Stomach (tissue), 9 donors: Measurements from ENCODE around the gene WFDC1. TPM values are rescaled to one million over a fixed set of nuclear protein-coding genes. Genes with fewer than 3 reads are reported as not detected.

ENCODE experiments used
- DNase-seq, 2 donors: peaks; one replicate each; pipeline versions ENCODE4 v3.0.0 to v3.0.0-alpha.2; 2013 to 2019
- H3K27ac ChIP-seq, 5 donors: fragments of 200-600 bp in 4 of 5; sonication (generic) in 4 of 5; one replicate each; pipeline ENCODE4 v1.5.1; 2013 to 2019; ENCODE audit warnings: mild to moderate bottlenecking in 1 of 5, moderate library complexity in 1 of 5
- H3K27me3 ChIP-seq, 3 donors: fragments of 200-600 bp; sonication (generic); one replicate each; pipeline ENCODE4 v1.5.1; 2017 to 2019; ENCODE audit warnings: mixed run types in 1 of 3
- H3K36me3 ChIP-seq, 4 donors: fragments of 200-600 bp; sonication (generic); 1 replicate in 3 of 4; 2 replicates in 1 of 4; pipeline ENCODE4 v1.5.1; 2016 to 2019
- H3K4me1 ChIP-seq, 4 donors: fragments of 200-600 bp; sonication (generic); one replicate each; pipeline ENCODE4 v1.5.1; 2016 to 2019
- H3K4me3 ChIP-seq, 4 donors: fragments of 200-600 bp; sonication (generic) in 3 of 4; one replicate each; pipeline ENCODE4 v1.5.1; 2016 to 2019; ENCODE audit warnings: mild to moderate bottlenecking in 1 of 4
- H3K9me3 ChIP-seq, 4 donors: fragments of 200-600 bp; sonication (generic); one replicate each; pipeline ENCODE4 v1.5.1; 2016 to 2019
- CTCF ChIP-seq, 7 experiments: fragments of 450-650 bp in 4 of 7; fragments of 200-600 bp in 3 of 7; sonication (generic) in 3 of 7; IDR thresholded peaks; one replicate each; pipeline ENCODE4 v1.5.1; 2016 to 2019; ENCODE audit warnings: antibody characterized with exemption in 7 of 7, control low read depth in 2 of 7, mild to moderate bottlenecking in 1 of 7
- EP300 ChIP-seq: sonication (generic); formaldehyde crosslinking; IDR thresholded peaks from one replicate; pipeline ENCODE4 v1.6.1; 2017; ENCODE audit warnings: antibody characterized with exemption
- POLR2A ChIP-seq, 4 donors: fragments of 450-650 bp; IDR thresholded peaks; one replicate each; pipeline ENCODE4 v1.6.1; 2016; ENCODE audit warnings: antibody characterized with exemption in 4 of 4, control low read depth in 2 of 4, mild to moderate bottlenecking in 1 of 4, moderate library complexity in 1 of 4
- POLR2AphosphoS5 ChIP-seq, 3 donors: sonication (generic); formaldehyde crosslinking; IDR thresholded peaks; one replicate each; pipeline ENCODE4 v1.6.1; 2016; ENCODE audit warnings: antibody characterized with exemption in 3 of 3
- WGBS, 5 donors: extraction: QIAGEN DNeasy Blood & Tissue Kit in 3 of 5; methylation state at CpG; one replicate each; pipeline versions ENCODE4 v1.1.5 to v1.1.7; 2013 to 2018; 5-methylcytosine and 5-hydroxymethylcytosine counted together
- intact Hi-C: fragments of 100-400 bp; cut with DNase I; formaldehyde crosslinking; loops from one replicate; pipeline ENCODE4 v1.15.1; 2023; ENCODE audit warnings: low total_unique reads
- polyA plus RNA-seq, 3 donors: library from polyadenylated mRNA; stranded (reverse); fragments of 200-250 nt; gene quantifications; one replicate each; pipeline ENCODE4 v1.2.3, GENCODE V29; 2013
- total RNA-seq, 5 donors: library from RNA; depleted of rRNA; stranded (reverse); fragments of >200 nt; gene quantifications; one replicate each; pipeline versions ENCODE4 v1.1.0 to v1.2.3, GENCODE V29; 2014 to 2016
- donor health status: healthy with polysubstance abuse.
- donor health status: Bipolar disorder and iron deficiency.
- donor health status: healthy.

Gene WFDC1
- total and polyA plus RNA-seq, 8 donors = 10.7 to 64.3 (median 14.2) TPM; not detected in 1

GRCh38 chr16:84308120-84308519 is 13.4 kb downstream of the WFDC1 start:
- H3K27me3 ChIP-seq = peaks cover 0 to 27% (median 0%) of the 10 kb centered on the region in 3 donors
- H3K4me3 ChIP-seq = no peak overlapping the region
- WGBS, 5 donors = 35 to 62% (median 40%) methylated on average over 8 to 11 of the region's 11 CpGs
- DNase-seq = peak; percentile 32 to 75
- no peaks in the 10 kb centered on the region for H3K9me3 ChIP-seq
- H3K36me3 ChIP-seq = no peaks in the 10 kb centered on the region
- intact Hi-C loops = no loop called here
- H3K4me1 ChIP-seq = peaks cover 0 to 21% (median 13%) of the 10 kb centered on the region in 4 donors
- H3K27ac ChIP-seq = peak overlapping the region in 2 of 5 donors; percentile 17 to 57
- TF ChIP-seq POLR2AphosphoS5 (IDR thresholded peaks at IDR 0.05) (no peak), EP300 (no peak), CTCF (IDR thresholded peaks at IDR 0.05) (peak in 4 of 7 experiments; percentile 31 to 54 (median 40))

- Histone ChIP-seq H3K9me3 (no peaks in the 10 kb centered on the region), H3K27me3 (peaks cover 0 to 39% (median 0%) of the 10 kb centered on the region in 3 donors), H3K4me3 (no peak overlapping the region), H3K36me3 (no peaks in the 10 kb centered on the region), H3K27ac (no peak overlapping the region), H3K4me1 (peaks cover 0 to 17% (median 9%) of the 10 kb centered on the region in 4 donors)
- TF ChIP-seq CTCF (IDR thresholded peaks at IDR 0.05) (no peak), POLR2A (IDR thresholded peaks at IDR 0.05) (no peak), EP300 (no peak), POLR2AphosphoS5 (IDR thresholded peaks at IDR 0.05) (no peak)
- intact Hi-C loops = no loop called here
- WGBS, 5 donors = 87 to 92% (median 88%) methylated on average over 7 of the region's 7 CpGs
- DNase-seq = no peak
Observed at GRCh38 chr16:84310642-84311041, 16.0 kb downstream of the WFDC1 start.

GRCh38 chr16:84312783-84313382 is 18.2 kb downstream of the WFDC1 start:
- H3K36me3 ChIP-seq = peaks cover 0 to 3% (median 0%) of the 10 kb centered on the region in 4 donors
- H3K9me3 ChIP-seq = peaks cover 0 to 5% (median 4%) of the 10 kb centered on the region in 4 donors
- 10 to 45% (median 14%) methylated on average over 15 to 55 of the region's 55 CpGs for WGBS, 5 donors
- H3K27me3 ChIP-seq = peaks cover 0 to 37% (median 0%) of the 10 kb centered on the region in 3 donors
- TF ChIP-seq CTCF (IDR thresholded peaks at IDR 0.05) = no peak
- no peak for TF ChIP-seq POLR2AphosphoS5 (IDR thresholded peaks at IDR 0.05)
- TF ChIP-seq POLR2A (IDR thresholded peaks at IDR 0.05) = no peak
- TF ChIP-seq EP300 = no peak
- peaks cover 0 to 14% (median 9%) of the 10 kb centered on the region in 4 donors for H3K4me1 ChIP-seq
- peak overlapping the region in 2 of 5 donors; percentile 39 to 71 for H3K27ac ChIP-seq
- intact Hi-C loops = no loop called here
- DNase-seq = peak in 1 of 2 donors; percentile 62
- peak overlapping the region in 3 of 4 donors; percentile 7 to 33 (median 26) for H3K4me3 ChIP-seq

- peaks cover 0 to 33% (median 0%) of the 10 kb centered on the region in 3 donors for H3K27me3 ChIP-seq
- peaks cover 0 to 9% (median 0%) of the 10 kb centered on the region in 4 donors for H3K36me3 ChIP-seq
- H3K9me3 ChIP-seq = peaks cover 0 to 12% (median 8%) of the 10 kb centered on the region in 4 donors
- H3K4me1 ChIP-seq = peaks cover 0 to 12% (median 7%) of the 10 kb centered on the region in 4 donors
- WGBS, 5 donors = 59 to 68% (median 68%) methylated on average over 10 of the region's 10 CpGs
- intact Hi-C loops = no loop called here
- no peak for TF ChIP-seq CTCF (IDR thresholded peaks at IDR 0.05)
- TF ChIP-seq EP300 = no peak
- TF ChIP-seq POLR2AphosphoS5 (IDR thresholded peaks at IDR 0.05) = no peak
- no peak for TF ChIP-seq POLR2A (IDR thresholded peaks at IDR 0.05)
- peak overlapping the region in 1 of 5 donors; percentile 29 for H3K27ac ChIP-seq
- no peak overlapping the region for H3K4me3 ChIP-seq
- no peak for DNase-seq
Observed at GRCh38 chr16:84313921-84314320, 19.2 kb downstream of the WFDC1 start.
